ENCODE data around the gene SBK3. TPM values are rescaled to one million over a fixed set of nuclear protein-coding genes. Genes with fewer than 3 reads are reported as not detected.
"Not testable (repeated sequence)": the region's sequence is repeated elsewhere in the genome, so short reads cannot be mapped to it uniquely, and the experiment has no call there.

The SBK3 gene
- polyA plus RNA-seq, 1 donor = 0.58 TPM

- DNase-seq = no peak
Measured at GRCh38 chr19:55542292-55542855, 3.0 kb downstream of the SBK3 start.

GRCh38 chr19:55541091-55541490, 4.3 kb downstream of the SBK3 start:
- no peak for DNase-seq

GRCh38 chr19:55540619-55541018, 4.7 kb downstream of the SBK3 start:
- DNase-seq = no peak

- no peak for DNase-seq
Measured at GRCh38 chr19:55539090-55539984, 6.0 kb downstream of the SBK3 start.

GRCh38 chr19:55538132-55538531, 7.2 kb downstream of the SBK3 start:
- no peak for DNase-seq

- no peak for DNase-seq
Measured at GRCh38 chr19:55537741-55538111, 7.6 kb downstream of the SBK3 start.

- no peak for DNase-seq
Measured at GRCh38 chr19:55536951-55537740, 8.2 kb downstream of the SBK3 start, which contains the start of gene SBK2. Gene SBK2 (minus strand): TSS chr19:55537133. CDS start chr19:55536294, 839 bp downstream.

GRCh38 chr19:55536366-55536765, 9.0 kb downstream of the SBK3 start:
- DNase-seq = no peak

- no peak for DNase-seq
Measured at GRCh38 chr19:55535965-55536350, 9.4 kb downstream of the SBK3 start.

- no peak for DNase-seq
Measured at GRCh38 chr19:55535173-55535964, 10.0 kb downstream of the SBK3 start.

- DNase-seq = not testable (repeated sequence)
Measured at GRCh38 chr19:55534280-55534679, 11.1 kb downstream of the SBK3 start.

GRCh38 chr19:55530996-55531395, 14.3 kb downstream of the SBK3 start:
- DNase-seq = no peak

GRCh38 chr19:55529636-55530234, 15.6 kb downstream of the SBK3 start:
- no peak for DNase-seq

- DNase-seq = no peak
Measured at GRCh38 chr19:55528030-55528803, 17.1 kb downstream of the SBK3 start.

GRCh38 chr19:55527197-55528029, 17.9 kb downstream of the SBK3 start:
- no peak for DNase-seq

- peak; percentile 58 for DNase-seq
Measured at GRCh38 chr19:55526216-55527196, 18.8 kb downstream of the SBK3 start.

GRCh38 chr19:55525289-55526101, 19.8 kb downstream of the SBK3 start:
- DNase-seq = no peak
